Neural cell (in vitro differentiated cells): Measurements from ENCODE around the gene PIGB.

Experiments used
- EP300 ChIP-seq: fragments of 450-650 bp; conservative IDR thresholded peaks from 2 replicates; pipeline ENCODE4 v1.6.1; 2014; ENCODE audit warnings: antibody characterized with exemption, mild to moderate bottlenecking, moderate library complexity; ENCODE audit not compliant: poor library complexity, severe bottlenecking
- EZH2 ChIP-seq: fragments of 200-600, 300-800 bp; shearing (Covaris generic), sonication (generic); IDR thresholded peaks from 2 replicates; pipeline ENCODE4 v1.6.1; 2014; ENCODE audit warnings: antibody characterized with exemption, low read length, borderline replicate concordance, mild to moderate bottlenecking; ENCODE audit not compliant: insufficient read depth, poor library complexity, severe bottlenecking
- MXI1 ChIP-seq: fragments of 450-650 bp; conservative IDR thresholded peaks from 2 replicates; pipeline ENCODE4 v1.6.1; 2014; ENCODE audit warnings: antibody characterized with exemption, mild to moderate bottlenecking; ENCODE audit not compliant: poor library complexity, severe bottlenecking
- POLR2AphosphoS5 ChIP-seq: IDR thresholded peaks from 2 replicates; pipeline ENCODE4 v1.6.1; 2012
- RAD21 ChIP-seq: fragments of 450-650 bp; conservative IDR thresholded peaks from 2 replicates; pipeline ENCODE4 v1.6.1; 2014; ENCODE audit warnings: antibody characterized with exemption, mild to moderate bottlenecking, moderate library complexity
- SMC3 ChIP-seq: fragments of 450-650 bp; conservative IDR thresholded peaks from 2 replicates; pipeline ENCODE4 v1.6.1; 2014; ENCODE audit warnings: antibody characterized with exemption, mild to moderate bottlenecking, moderate library complexity; ENCODE audit not compliant: poor library complexity
- TAF1 ChIP-seq: IDR thresholded peaks from 2 replicates; pipeline ENCODE4 v1.6.1; 2012; ENCODE audit warnings: low read depth
- TF ChIP-seq, protein P1 (sequence below): fragments of 450-650 bp; IDR thresholded peaks from 2 replicates; pipeline ENCODE4 v1.5.1; 2014; ENCODE audit warnings: antibody characterized with exemption, mild to moderate bottlenecking, moderate library complexity; ENCODE audit not compliant: poor library complexity, severe bottlenecking
- TF ChIP-seq, protein P2 (sequence below): IDR thresholded peaks from 2 replicates; pipeline ENCODE4 v1.6.1; 2012; ENCODE audit warnings: borderline replicate concordance

DNA sequence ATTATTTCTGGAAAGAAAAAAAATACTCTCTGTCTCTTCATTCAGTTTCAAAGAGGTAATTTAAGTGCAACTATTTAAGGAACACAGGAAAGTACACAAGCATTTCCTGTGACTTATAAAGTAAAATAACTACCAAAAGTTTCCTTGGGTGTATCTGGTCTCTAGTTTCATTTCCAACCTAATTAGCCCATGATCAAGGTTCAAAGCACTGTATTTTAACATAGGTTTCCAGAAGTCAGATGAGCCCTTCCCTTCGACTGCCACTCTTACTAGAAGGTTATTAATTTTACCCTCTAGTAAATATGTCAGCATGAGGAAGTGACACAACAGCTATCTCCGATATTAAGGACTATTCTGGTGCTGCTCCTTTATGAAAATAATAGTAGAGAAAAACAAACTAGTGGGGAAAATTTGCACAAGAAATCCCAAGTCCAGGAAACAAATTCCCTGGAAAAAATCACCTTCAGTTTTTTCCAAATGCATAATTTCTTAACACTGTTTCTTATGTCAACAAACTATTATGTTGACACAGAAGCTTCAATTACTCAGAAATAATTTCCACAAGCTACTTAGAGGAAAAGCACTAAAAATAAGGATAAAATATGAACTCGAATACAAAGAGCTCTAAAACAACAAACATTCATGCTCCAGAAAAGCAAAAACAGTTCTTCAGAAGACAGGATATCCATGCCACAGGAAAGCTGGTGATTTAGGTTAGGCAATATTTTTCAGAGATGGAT, 53.8 kb downstream of the PIGB start:
- TF ChIP-seq, protein P1, sequence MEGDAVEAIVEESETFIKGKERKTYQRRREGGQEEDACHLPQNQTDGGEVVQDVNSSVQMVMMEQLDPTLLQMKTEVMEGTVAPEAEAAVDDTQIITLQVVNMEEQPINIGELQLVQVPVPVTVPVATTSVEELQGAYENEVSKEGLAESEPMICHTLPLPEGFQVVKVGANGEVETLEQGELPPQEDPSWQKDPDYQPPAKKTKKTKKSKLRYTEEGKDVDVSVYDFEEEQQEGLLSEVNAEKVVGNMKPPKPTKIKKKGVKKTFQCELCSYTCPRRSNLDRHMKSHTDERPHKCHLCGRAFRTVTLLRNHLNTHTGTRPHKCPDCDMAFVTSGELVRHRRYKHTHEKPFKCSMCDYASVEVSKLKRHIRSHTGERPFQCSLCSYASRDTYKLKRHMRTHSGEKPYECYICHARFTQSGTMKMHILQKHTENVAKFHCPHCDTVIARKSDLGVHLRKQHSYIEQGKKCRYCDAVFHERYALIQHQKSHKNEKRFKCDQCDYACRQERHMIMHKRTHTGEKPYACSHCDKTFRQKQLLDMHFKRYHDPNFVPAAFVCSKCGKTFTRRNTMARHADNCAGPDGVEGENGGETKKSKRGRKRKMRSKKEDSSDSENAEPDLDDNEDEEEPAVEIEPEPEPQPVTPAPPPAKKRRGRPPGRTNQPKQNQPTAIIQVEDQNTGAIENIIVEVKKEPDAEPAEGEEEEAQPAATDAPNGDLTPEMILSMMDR = no peak
- TF ChIP-seq POLR2AphosphoS5 = no peak
- TF ChIP-seq RAD21 = no peak
- TF ChIP-seq TAF1 = no peak
- TF ChIP-seq MXI1 = no peak
- TF ChIP-seq EZH2 = no peak
- no peak for TF ChIP-seq EP300
- TF ChIP-seq, protein P2, sequence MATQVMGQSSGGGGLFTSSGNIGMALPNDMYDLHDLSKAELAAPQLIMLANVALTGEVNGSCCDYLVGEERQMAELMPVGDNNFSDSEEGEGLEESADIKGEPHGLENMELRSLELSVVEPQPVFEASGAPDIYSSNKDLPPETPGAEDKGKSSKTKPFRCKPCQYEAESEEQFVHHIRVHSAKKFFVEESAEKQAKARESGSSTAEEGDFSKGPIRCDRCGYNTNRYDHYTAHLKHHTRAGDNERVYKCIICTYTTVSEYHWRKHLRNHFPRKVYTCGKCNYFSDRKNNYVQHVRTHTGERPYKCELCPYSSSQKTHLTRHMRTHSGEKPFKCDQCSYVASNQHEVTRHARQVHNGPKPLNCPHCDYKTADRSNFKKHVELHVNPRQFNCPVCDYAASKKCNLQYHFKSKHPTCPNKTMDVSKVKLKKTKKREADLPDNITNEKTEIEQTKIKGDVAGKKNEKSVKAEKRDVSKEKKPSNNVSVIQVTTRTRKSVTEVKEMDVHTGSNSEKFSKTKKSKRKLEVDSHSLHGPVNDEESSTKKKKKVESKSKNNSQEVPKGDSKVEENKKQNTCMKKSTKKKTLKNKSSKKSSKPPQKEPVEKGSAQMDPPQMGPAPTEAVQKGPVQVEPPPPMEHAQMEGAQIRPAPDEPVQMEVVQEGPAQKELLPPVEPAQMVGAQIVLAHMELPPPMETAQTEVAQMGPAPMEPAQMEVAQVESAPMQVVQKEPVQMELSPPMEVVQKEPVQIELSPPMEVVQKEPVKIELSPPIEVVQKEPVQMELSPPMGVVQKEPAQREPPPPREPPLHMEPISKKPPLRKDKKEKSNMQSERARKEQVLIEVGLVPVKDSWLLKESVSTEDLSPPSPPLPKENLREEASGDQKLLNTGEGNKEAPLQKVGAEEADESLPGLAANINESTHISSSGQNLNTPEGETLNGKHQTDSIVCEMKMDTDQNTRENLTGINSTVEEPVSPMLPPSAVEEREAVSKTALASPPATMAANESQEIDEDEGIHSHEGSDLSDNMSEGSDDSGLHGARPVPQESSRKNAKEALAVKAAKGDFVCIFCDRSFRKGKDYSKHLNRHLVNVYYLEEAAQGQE = no peak
- TF ChIP-seq SMC3 = no peak
